NCI-H1694 (cell line): ENCODE data around the gene IGFN1.

Source experiments
- DNase-seq: peaks from one replicate; lab custom pipeline; 2025; lab: John Stamatoyannopoulos, UW

The IGFN1 gene

GRCh38 chr1:201185123-201185453, 5.5 kb upstream of the IGFN1 start:
- DNase-seq: no peak

GRCh38 chr1:201185527-201186128, 5.0 kb upstream of the IGFN1 start:
- DNase-seq: no peak

GRCh38 chr1:201186192-201186591, 4.4 kb upstream of the IGFN1 start:
- DNase-seq: no peak

- no peak for DNase-seq
These were observed 1.5 kb upstream of the IGFN1 start for GRCh38 chr1:201189085-201189484.

- no peak for DNase-seq
These were observed 619 bp upstream of the IGFN1 start for GRCh38 chr1:201190005-201190404.

GRCh38 chr1:201191653-201192260, 1.1 kb downstream of the IGFN1 start:
- no peak for DNase-seq

GRCh38 chr1:201192261-201192788, 1.7 kb downstream of the IGFN1 start:
- DNase-seq: no peak

- DNase-seq: no peak
These were observed 3.4 kb downstream of the IGFN1 start for GRCh38 chr1:201194046-201194445.

GRCh38 chr1:201198598-201198997, 8.0 kb downstream of the IGFN1 start:
- DNase-seq: no peak

- DNase-seq: no peak
These were observed 14.4 kb downstream of the IGFN1 start for GRCh38 chr1:201205036-201205435.

- no peak for DNase-seq
These were observed 15.6 kb downstream of the IGFN1 start for GRCh38 chr1:201206176-201206575.

GRCh38 chr1:201207046-201207445, 16.4 kb downstream of the IGFN1 start:
- DNase-seq: no peak

- no peak for DNase-seq
These were observed 17.6 kb downstream of the IGFN1 start for GRCh38 chr1:201208236-201208635.

- no peak for DNase-seq
These were observed 21.4 kb downstream of the IGFN1 start for GRCh38 chr1:201212056-201212455.

GRCh38 chr1:201212461-201213055, 21.9 kb downstream of the IGFN1 start:
- DNase-seq: no peak

- no peak for DNase-seq
These were observed 22.6 kb downstream of the IGFN1 start for GRCh38 chr1:201213106-201213770.

- no peak for DNase-seq
These were observed 23.3 kb downstream of the IGFN1 start for GRCh38 chr1:201213926-201214325.

GRCh38 chr1:201214461-201214860, 23.8 kb downstream of the IGFN1 start:
- DNase-seq: no peak

GRCh38 chr1:201214886-201215285, 24.3 kb downstream of the IGFN1 start:
- DNase-seq: no peak

GRCh38 chr1:201215531-201216357, 25.1 kb downstream of the IGFN1 start:
- no peak for DNase-seq

- no peak for DNase-seq
These were observed 25.9 kb downstream of the IGFN1 start for GRCh38 chr1:201216395-201217085.

- no peak for DNase-seq
These were observed 26.5 kb downstream of the IGFN1 start for GRCh38 chr1:201217146-201217545.
